HUDEP-2 (cell line): ENCODE data around the gene KLHL5.
"Not testable (repeated sequence)": the region's sequence is repeated elsewhere in the genome, so short reads cannot be mapped to it uniquely, and the experiment has no call there.

Source experiments
- DNase-seq, 76 experiments: peaks; one replicate each; lab custom pipeline; 2025; ENCODE audit not compliant: unreplicated experiment in 76 of 76; lab: John Stamatoyannopoulos, UW

KLHL5 gene

DNA sequence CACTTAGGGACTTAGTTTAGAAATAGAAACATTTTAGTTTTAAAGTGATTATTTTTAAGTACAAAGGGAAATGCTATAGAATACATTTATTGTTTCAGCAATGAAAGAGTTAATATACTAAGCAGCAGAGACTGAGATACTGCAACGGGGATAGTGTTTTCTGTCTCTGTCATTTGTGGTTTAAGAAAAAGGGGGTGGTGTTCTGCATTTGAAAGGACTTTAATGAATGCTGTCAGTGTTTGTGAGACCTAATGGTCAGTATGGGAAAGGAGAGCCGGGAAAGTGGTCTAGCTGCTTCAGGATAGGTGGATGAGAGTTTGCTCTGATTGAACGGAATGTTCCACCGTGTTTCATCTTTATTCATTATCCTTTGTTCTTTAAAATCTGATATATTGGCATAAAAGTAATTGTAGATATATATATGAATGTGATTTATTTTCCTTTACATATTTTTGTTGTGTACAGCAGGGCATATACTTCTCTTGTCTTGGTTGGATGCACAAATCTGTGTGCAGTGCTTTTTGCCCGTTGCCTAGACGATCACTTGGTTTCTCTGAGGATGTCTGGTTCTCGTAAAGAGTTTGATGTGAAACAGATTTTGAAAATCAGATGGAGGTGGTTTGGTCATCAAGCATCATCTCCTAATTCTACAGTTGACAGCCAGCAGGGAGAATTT lies at the start of gene KLHL5:
TSS of gene KLHL5 (plus strand) at position 139 of the 676 bp plus-strand sequence. CDS start at position 560, 421 bp downstream.
- no peak for DNase-seq

GRCh38 chr4:39014028-39014427 lies 48.0 kb upstream of the KLHL5 start:
- no peak for DNase-seq

- no peak for DNase-seq
Measured at GRCh38 chr4:39020130-39020529, 41.9 kb upstream of the KLHL5 start.

GRCh38 chr4:39021631-39022030 lies 40.4 kb upstream of the KLHL5 start:
- no peak for DNase-seq

DNA sequence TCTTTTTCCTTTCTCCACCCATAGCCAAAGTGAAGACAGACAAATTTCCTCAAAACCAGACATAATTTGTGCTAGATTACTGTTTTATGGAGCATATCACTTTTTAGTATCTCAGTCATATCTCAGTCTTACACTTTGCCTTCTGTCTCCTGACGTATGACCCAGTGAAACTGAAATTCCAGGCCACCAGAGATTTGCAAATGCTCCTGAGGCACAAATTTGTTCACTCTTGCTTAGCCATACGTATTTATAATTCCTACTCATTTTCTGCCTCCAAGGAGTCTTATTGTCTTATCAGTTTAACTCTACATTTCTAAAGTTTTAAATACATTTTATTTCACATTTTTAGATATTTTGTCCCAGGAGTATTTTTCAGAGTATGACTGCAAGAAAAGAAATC lies 39.8 kb upstream of the KLHL5 start:
- DNase-seq: no peak

DNA sequence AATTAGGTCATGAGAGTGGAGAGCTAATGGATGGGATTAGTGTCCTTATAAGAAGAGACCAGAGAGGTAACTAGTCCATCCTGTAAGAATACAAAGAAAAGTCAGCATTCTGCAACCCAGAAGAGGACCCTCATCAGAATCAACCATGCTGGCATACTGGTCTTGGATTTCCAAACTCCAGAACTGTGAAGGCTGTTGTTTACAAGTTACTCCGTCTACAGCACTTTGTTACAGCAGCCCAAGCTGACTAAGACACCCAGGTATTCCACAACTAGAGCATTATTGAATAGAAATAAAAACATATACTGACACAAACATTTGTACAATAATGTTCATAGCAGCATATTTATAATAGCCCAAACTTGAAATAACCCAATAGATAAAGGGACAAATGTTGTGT lies 39.0 kb upstream of the KLHL5 start:
- DNase-seq: no peak

GRCh38 chr4:39024311-39024865 lies 37.6 kb upstream of the KLHL5 start:
- DNase-seq: no peak

DNA sequence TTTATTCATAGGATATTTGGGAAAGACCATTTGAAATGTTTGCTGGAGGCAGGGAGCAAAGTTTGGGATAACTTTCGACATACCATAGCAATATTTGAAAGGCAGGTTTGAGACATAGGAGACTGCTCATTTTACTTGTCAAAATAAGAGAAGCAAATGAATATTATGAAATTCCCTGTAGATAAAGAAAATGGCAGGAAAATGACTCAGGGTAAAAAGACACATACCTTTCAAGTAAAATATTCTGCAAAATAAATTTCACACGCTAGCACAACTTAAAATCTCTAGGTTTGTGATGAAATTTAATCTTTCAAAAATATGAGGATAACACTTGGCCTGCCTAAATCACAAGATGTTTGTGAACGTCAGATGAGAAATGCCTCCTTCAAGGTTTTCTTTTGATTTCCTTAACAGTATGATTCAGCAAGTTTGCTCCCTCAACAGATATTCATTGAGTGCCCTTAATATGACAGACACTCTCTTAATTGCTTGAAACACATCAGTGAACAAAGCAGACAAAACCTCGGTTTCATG lies 36.4 kb upstream of the KLHL5 start:
- no peak for DNase-seq

DNA sequence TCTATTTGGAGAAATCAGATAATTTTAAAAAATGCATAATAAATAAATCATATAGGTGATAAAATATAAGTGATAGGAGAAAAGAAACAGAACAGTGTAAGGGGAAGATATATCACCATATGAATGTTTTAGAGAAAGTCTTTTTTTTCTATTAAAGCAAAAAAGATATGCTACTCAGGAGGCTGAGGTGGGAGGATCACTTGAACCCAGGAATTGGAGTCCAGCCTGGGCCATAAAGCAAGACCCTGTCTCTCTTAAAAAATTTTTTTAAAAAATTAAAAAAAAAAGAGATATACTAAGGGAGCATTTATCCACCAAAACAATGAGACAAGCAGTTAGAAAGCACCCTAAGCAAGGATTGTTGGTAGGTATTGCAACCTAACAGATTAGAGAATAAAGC lies 35.9 kb upstream of the KLHL5 start:
- DNase-seq: no peak

GRCh38 chr4:39029752-39030694 lies 32.0 kb upstream of the KLHL5 start:
- no peak for DNase-seq

GRCh38 chr4:39030725-39031124 lies 31.3 kb upstream of the KLHL5 start:
- DNase-seq: no peak

DNA sequence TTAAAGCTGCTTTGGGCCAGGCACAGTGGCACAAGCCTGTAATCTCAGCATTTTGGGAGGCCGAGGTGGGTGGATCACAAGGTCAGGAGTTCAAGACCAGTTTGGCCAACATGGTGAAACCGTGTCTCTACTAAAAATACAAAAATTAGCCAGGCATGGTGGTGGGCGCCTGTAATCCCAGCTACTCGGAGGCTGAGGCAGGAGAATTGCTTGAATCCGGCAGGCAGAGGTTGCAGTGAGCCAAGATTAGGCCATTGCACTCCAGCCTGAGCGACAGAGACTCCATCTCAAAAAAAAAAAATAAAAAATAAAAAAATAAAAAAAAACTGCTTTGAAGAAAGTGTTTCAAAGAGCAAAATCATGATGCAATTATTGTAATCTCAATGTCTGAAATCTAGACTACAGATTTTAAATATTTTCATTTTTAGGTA lies 30.4 kb upstream of the KLHL5 start:
- DNase-seq: not testable (repeated sequence)

DNA sequence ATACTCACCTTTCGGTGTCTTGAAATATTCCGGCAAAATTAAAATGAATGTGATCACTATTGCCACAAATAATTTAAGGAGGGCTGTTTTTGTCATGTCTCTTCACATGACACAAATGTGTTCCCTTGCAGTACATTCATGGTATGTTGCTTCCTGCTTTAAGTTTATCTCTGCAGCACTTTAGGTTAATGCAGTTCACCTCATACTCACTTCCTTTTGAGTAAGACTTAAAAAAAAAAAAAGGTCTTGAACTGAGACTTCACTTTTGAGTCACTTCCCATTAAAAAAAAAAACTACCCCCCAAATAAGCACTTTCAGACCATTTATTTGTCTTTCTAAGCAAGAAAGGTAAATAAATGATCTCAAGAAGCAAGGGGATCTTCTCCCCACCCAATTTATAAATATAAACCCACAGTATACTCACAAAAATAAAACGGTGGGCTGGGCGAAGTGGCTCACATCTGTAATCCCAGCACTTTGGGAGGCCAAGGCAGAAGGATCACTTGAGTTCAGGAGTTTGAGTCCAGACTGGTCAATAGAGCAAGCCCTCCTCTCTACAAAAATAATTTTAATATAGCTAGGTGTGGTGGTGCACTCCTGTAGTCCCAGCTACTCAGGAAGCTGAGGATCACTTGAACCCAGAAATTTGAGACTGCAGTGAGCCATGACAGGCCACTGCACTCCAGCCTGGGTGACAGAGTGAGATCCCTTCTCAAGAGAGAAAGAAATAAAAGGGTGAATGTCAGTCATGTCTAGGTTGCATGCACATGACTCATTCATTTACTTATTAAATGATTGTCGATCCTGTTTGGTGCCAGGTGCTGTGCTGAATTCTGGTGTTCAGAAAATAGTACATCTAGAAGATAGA lies 29.6 kb upstream of the KLHL5 start, which contains the start of gene TMEM156:
TSS of gene TMEM156 (minus strand) at position 192 of the 868 bp plus-strand sequence. CDS start at position 96, 96 bp downstream.
- no peak for DNase-seq

- DNase-seq: no peak
Measured at GRCh38 chr4:39036172-39036571, 25.9 kb upstream of the KLHL5 start.

- DNase-seq: no peak
Measured at GRCh38 chr4:39037491-39037825, 24.6 kb upstream of the KLHL5 start.

DNA sequence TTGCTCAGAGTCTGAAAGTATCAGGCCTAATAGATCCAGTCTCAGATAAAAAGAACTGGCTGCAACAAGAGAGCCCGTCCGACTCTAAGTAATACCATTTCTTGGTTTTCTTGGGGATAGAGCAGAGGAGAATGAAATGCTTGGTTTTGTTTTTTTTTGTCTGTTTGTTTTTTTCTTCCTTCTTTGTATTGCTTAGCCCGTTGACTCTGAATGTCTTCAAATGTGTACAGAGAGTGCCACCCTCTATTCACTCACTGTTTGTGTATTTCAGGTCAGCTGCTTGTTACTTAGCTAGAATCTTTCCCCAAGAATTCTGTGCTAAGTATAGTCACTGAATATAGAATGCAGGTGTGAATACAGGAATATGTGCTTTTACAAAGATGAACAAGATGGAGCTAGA lies 24.1 kb upstream of the KLHL5 start:
- DNase-seq: no peak

- no peak for DNase-seq
Measured at GRCh38 chr4:39039108-39039507, 22.9 kb upstream of the KLHL5 start.

- DNase-seq: no peak
Measured at GRCh38 chr4:39042366-39042765, 19.7 kb upstream of the KLHL5 start.

DNA sequence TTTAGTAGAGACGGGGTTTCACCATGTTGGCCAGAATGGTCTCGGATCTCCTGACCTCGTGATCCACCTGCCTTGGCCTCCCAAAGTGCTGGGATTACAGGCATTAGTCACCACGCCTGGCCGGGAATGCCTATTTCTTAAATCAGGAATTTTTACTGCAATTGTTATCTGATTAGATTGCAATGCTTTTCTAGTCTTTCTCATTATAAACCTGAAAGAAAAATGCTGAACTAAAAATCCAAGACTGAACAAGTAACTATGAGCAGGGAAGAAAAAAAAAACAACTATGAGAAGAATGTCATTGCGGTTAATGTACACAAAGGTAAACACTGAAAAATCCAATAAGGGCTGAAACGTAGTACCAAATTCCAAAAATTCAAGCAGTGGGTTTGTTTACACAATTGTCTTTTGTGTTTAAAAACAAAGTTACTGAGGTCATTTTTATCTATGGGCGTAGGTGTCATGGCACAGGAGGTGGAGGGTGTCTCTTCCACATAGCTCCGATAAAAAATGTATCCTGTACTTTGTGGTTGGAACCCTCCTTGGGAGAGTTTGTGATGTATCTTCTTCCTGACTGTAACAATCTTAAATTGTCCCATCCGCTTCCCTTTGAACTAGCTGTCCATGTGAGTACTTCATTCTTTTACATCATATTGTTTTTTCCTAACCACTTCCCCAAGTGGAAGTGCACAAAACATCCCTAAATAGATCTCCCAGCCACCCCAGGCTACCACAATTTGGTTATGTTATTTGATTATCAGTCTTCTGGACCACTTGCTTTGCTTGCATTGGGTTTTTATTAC lies 18.8 kb upstream of the KLHL5 start:
- DNase-seq: no peak
